GM18867 (cell line): Measurements from ENCODE around the gene FEZF1.

Experiments
- ATAC-seq: cut with Tn5 transposase; IDR thresholded peaks from one replicate; pipeline ENCODE4 v1.9.1; 2021; ENCODE audit warnings: mild to moderate bottlenecking, moderate library complexity; ENCODE audit not compliant: unreplicated experiment

The FEZF1 gene

GRCh38 chr7:122304319-122304975 is at the start of gene FEZF1:
FEZF1 (minus strand) TSS chr7:122304750; CDS start chr7:122304437, 313 bp downstream.
- ATAC-seq = no peak

- no peak for ATAC-seq
These were observed 47.9 kb upstream of the FEZF1 start for GRCh38 chr7:122352454-122352853.

- ATAC-seq = no peak
These were observed 46.2 kb upstream of the FEZF1 start for GRCh38 chr7:122350701-122351100.

DNA sequence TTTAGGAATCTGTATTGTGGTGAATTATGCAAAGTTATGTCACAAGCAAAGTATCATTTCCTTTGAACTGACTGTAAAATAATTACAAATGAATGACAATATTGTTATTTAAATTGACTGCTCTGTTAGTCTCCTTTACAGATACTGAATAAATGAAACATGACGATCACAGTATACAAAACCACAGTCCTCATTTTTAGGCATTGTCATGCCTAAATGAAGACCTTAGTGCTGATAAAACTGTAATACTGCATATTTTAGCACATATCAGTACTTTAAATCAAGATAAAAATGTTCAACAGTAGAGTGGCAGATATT is 39.7 kb upstream of the FEZF1 start:
- no peak for ATAC-seq

DNA sequence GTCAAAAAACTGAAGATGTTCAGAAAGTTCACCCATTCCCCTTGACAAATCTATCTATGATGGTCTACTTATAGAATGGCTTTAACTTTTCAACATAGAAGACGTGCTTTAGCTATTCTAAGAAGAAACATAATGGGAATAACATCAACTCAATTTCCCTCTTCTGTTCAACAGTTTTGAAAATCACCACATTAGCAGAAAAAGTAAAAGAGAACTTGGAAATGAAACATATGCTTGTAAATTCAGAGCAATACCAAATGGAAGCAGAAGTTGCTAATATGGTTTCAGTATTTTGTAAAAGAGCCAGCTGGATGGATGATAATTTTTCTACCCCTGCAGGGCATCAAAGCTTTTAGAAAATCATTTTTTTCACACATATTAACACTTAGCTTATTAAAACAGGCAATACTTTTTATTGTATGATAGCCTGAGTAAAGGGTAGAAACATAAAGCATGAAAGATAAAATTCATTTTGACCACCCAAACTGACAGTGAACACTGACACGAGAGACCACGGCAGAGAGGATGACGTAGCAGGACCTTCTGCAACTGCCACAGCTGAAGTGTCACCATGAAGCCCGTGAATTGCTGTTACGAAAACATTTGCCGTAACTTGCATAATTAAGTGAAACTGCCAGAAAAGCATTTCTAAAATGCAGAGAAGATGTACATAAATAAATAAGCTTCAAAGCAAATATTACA is 39.2 kb upstream of the FEZF1 start:
- ATAC-seq = no peak

DNA sequence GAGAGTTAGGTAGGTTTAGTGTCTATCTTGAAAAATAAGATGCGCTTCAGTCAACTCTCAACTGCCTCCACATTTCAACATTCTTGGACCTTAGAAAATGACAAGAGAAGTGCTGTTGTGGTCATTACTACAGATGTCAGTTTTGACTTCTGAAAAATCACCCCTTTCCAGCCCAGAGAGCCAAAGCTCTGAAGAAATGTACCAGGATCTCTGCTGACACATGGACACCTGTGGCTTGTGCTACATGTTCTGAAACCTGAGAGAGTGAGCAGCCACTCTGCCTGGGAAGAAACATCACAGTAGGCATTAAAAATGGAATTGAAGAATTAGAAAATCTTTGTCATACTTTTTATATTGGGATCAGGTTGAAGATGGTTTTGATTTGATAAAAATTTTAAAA is 35.9 kb upstream of the FEZF1 start:
- ATAC-seq = no peak

DNA sequence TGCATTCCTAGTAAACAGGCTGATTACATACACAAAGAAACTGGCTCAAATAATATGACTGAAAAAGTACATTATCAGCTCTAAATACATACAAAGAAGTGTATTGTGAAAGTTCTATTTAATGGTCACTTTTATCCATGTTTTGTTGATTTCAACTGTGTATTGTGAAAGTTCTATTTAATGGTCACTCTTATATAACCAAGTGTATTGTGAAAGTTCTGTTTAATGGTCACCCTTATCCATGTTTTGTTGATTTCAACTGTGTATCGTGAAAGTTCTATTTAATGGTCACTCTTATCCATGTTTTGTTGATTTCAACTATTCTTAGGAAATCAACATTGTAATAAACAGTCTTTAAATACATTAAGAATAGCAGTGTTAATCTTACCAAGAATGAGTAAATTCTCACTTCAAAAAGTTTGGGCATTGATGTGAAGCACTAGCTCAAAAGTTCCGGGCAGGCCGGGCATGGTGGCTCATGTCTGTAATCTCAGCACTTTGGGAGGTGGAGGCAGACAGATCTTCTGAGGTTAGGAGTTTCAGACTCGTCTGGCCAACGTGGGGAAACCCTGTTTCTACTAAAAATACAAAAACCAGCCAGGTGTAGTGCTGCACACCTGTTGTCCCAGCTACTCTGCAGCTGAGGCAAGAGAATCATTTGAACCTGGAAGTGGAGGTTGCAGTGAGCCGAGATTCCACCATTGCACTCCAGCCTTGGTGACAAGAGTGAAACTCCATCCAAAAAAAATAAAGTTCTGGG is 34.8 kb upstream of the FEZF1 start:
- ATAC-seq = no peak

DNA sequence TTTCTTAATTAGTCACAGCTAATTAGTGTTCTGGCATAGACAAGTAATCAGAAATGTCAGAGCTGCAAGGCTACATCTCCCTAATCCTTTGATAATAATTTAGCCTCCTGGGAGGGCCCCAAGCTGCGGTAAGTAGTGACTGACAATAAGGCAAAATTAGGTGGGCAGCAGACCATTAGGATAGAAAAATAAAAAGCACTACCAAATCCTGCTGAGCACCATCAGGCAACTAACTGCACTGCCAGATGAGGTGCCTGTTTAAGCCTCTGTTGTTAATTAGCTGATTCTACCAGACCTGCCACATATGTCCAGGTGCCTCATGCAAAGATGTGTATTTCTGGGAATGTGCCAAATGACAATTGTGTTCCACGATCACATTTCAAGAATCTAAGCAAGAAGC is 32.5 kb upstream of the FEZF1 start:
- ATAC-seq = no peak

DNA sequence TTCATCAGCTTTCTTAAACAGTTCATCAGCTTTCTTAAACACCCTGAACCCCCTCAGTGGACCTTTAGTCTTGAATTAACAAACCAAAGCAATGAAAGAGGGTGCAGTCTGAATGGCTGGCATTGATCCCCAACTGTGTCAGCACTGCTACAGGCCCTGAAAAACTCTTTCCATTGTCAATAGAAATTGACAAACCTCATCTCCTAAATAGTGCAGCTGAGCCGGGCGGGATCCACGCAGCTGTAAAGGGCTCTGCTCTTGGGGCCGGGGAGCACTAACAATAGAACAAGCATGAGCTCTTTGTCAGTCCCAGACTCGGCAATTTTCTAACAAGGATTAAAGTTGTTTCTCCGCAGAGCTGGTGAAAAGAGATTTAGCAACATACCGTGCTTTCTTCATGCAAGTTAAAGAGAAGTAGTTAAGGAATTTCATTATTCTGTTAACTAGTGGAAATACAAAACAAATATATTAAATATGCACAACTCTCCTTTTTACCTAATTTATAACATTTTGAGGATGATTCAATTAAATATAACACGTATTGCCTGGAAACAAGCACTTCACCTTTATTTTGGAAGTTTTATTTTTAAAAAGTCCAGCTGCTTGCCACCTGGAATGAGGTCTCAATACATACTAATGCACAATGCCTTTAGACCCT is 24.7 kb upstream of the FEZF1 start:
- no peak for ATAC-seq

- no peak for ATAC-seq
These were observed 23.4 kb upstream of the FEZF1 start for GRCh38 chr7:122327969-122328368.

DNA sequence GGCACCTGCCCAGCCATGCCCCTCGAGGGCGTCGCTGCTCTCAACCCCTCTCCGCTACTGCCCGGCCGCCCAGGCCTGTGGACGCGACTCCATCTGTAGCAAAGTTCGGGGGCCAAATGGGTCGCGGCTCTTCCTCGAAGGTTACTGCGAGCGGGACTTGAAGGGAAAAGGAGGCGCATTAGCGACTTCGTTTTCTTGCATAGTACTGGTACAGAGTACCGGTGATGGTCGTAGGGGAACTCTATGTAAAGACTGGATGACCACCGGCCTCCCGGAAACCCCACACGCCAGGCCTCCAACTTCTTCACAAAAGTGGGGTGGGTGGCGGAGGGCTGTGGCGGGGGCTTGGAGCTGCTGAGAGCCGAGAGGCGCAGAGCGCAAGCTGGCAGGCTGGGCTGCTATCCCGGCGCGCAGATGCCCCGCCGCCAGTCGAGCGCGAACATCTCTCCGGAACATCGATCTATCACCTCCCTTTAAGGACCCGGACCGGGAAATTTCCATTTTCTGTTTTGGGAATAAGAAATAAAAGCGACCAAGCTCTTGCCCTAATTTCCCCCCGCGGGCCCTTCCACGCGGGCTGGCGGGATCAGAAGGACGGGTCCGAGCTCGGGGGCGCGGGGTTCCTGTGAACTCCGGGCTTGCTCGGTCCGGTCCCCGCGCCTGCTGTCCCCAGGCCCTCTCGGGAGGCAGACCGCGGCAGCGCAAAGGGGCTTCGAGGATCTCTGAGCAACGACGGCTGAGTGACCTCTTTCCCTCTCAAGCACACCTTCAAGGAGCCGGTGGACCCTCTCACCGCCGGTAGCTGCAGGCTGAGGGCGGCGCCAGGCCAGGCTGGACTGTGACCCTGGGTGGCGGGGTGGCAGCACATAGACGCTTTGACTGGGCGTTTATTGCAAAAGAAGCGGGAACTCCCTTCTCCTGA is 12.2 kb upstream of the FEZF1 start:
- no peak for ATAC-seq

DNA sequence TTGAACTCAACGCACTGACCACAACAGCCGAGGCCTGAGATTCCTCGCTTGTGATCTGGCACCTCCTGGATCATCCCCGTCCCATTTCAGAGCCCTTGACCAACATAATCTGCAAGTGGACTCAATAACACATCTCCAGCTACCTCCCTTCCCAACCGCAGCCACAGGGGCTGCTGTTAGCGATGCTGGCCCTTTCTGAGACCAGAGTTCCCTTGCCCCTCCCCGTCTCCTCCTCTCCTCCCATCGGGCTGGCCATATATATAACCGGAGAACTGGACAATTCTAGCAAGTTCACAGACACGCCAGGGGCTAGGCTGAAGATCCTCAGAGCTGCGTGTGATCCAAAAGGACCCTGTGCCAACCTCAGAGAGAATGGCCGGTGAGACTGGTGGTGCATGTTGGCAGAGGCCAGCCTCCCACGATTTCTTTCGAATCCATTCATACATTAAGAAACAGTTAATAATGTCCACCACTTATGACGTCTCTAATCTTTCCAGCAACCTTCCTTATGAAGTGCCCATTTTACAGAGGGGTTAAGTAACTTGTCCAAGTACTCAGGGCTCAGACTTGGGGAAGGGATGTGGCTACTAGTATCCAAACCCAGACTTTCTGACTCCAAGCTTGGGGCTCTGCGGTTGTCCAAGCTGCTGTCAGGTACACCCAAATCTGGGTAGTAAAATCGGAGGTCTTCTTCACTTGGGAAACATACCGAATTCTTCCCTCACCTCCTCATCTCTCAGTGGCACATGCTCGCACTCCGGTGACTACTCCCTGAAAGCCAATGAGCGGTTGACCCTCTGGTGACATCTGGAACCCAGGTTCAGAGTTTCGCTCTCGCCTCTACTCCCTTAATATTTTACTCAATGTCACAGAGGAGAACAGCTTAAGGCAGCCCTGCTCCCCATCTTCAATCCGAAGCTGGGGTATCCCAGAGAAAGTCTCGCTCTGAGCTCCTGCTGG is 11.2 kb upstream of the FEZF1 start:
- no peak for ATAC-seq

DNA sequence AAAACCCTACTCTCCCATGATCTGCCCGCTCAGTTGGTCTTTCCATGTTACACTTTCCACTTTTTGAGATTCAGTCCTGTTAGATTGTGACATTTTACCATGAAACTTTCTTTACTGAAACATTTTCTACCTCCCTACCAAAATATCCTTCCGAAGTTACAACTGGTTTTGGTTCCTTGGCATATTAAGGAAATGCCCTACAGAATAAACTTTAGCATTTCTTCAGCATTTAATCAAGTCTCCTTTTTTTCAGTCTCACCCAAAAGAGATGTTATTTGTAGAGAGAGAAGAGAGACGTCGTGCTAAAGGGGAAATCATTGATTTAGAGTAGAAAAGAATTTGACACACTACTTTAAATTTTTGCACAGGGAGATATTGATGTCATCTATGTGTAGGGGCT is 9.7 kb upstream of the FEZF1 start:
- ATAC-seq = no peak

DNA sequence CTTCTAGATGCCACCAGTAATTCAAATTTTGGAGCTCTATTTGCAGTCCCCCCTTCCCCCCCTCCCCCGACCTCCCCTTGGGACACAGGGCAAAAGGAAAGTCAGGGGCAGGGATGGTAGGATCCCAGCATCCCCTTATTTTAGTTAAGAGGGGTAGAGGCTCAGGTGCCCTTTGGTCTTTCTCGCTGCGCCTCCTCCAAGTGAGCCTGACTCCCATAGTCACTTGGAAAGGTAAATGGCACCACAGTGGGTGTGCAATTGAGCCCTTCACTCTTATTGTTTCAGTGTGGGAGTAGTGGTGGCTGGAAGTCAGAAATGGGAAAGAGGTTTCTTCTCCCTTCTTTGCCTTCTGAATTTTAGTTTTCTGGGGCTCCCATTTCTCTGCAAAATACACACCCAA is 8.2 kb upstream of the FEZF1 start:
- no peak for ATAC-seq

- ATAC-seq = no peak
These were observed 7.3 kb upstream of the FEZF1 start for GRCh38 chr7:122311734-122312450.

- no peak for ATAC-seq
These were observed 6.6 kb upstream of the FEZF1 start for GRCh38 chr7:122311050-122311700.

- ATAC-seq = no peak
These were observed 5.8 kb upstream of the FEZF1 start for GRCh38 chr7:122310119-122311021.
